Measurements from ENCODE around the gene NEUROD6. TPM values are rescaled to one million over a fixed set of nuclear protein-coding genes. Genes with fewer than 3 reads are reported as not detected.

Gene NEUROD6
- total RNA-seq, 6 donors from 2014 or later: not detected

DNA sequence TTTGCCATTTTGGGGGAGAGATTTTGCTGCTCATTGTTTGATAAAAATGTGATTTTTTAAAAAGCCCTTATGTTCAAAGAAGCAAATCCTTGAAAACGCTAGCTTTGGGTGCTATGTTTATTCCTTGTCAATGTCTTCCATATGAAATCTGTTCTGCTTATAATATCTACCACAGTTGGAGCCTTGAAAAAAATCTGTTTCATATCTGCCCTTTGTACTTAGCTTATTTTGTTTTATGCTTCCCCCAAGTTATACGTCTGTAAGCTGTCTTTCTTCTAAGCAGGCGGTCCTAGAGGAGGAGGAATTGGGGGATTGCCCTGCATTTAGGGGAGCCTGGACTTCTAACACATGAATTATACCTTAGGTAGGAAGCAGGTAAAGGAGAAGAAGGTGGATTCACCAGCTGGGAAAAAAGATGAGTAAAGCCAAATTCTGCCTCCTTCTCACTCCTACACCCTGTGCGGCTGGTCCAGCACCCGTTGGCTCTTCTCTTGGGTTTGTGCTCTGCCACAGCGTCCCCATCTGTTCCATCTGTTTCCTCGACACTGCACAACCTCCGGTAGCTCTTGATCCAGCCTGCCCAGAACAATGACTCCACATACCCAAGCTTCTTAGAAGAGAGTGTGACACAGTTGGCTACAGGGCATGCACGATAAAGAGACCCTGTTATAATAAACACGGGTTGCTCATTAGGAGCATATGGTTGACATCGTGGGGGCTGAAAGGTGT is 31.9 kb upstream of the NEUROD6 start:
- Histone ChIP-seq H3K36me3 (no peaks in the 10 kb centered on the region), H3K9me3 (no peaks in the 10 kb centered on the region), H3K4me3 (no peak overlapping the region), H3K4me1 (no peaks in the 10 kb centered on the region), H3K27me3 (no peaks in the 10 kb centered on the region), H3K27ac (no peak overlapping the region)
- TF ChIP-seq POLR2A (IDR thresholded peaks at IDR 0.05) (no peak), POLR2AphosphoS5 (IDR thresholded peaks at IDR 0.05) (no peak), EP300 (IDR thresholded peaks at IDR 0.05) (no peak)
- TF ChIP-seq, protein P1, sequence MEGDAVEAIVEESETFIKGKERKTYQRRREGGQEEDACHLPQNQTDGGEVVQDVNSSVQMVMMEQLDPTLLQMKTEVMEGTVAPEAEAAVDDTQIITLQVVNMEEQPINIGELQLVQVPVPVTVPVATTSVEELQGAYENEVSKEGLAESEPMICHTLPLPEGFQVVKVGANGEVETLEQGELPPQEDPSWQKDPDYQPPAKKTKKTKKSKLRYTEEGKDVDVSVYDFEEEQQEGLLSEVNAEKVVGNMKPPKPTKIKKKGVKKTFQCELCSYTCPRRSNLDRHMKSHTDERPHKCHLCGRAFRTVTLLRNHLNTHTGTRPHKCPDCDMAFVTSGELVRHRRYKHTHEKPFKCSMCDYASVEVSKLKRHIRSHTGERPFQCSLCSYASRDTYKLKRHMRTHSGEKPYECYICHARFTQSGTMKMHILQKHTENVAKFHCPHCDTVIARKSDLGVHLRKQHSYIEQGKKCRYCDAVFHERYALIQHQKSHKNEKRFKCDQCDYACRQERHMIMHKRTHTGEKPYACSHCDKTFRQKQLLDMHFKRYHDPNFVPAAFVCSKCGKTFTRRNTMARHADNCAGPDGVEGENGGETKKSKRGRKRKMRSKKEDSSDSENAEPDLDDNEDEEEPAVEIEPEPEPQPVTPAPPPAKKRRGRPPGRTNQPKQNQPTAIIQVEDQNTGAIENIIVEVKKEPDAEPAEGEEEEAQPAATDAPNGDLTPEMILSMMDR (IDR thresholded peaks at IDR 0.05): no peak
- DNase-seq: no peak
- WGBS, 2 donors: 70 to 78% methylated on average over 11 of the region's 11 CpGs
- no peak for ATAC-seq (ENCODE audit: low FRiP score in 2 of 2)

DNA sequence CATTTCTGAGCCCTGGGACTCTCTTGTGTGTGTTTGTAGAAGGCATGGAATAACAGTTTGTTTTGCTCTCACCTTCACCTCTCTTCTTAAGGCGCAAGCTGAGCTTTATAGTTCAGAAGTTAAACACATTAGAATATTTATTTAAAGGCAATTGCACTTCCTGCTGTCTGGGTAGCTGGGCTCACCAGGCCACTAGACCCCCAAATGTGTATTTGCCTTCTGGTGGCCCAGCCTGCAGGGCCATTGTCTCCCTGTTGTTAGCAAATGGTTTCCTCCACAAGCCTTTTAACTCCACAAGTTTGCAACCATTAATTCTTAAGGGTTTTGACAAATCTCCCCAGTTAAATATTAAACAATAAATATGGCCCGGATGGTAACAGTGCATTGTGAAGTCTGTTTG is 31.1 kb upstream of the NEUROD6 start:
- H3K36me3 ChIP-seq: no peaks in the 10 kb centered on the region
- ATAC-seq (ENCODE audit: low FRiP score in 2 of 2): no peak
- no peaks in the 10 kb centered on the region for H3K9me3 ChIP-seq
- no peaks in the 10 kb centered on the region for H3K27me3 ChIP-seq
- no peak for DNase-seq
- H3K4me1 ChIP-seq: no peaks in the 10 kb centered on the region
- 44 to 47% methylated on average over 2 of the region's 2 CpGs for WGBS, 2 donors
- no peak for TF ChIP-seq POLR2A (IDR thresholded peaks at IDR 0.05)
- no peak overlapping the region for H3K27ac ChIP-seq
- H3K4me3 ChIP-seq: no peak overlapping the region

- no peak for TF ChIP-seq EP300 (IDR thresholded peaks at IDR 0.05)
- H3K27ac ChIP-seq: no peak overlapping the region
- H3K36me3 ChIP-seq: no peaks in the 10 kb centered on the region
- no peak for DNase-seq
- no peak overlapping the region for H3K4me3 ChIP-seq
- no peaks in the 10 kb centered on the region for H3K27me3 ChIP-seq
- H3K9me3 ChIP-seq: no peaks in the 10 kb centered on the region
- ATAC-seq (ENCODE audit: low FRiP score in 2 of 2): no peak
- 41 to 51% methylated on average over 3 of the region's 3 CpGs for WGBS, 2 donors
- no peaks in the 10 kb centered on the region for H3K4me1 ChIP-seq
These were observed 30.1 kb upstream of the NEUROD6 start for GRCh38 chr7:31370609-31371008.

- DNase-seq (peak in 1 of 2 donors; percentile 25), ATAC-seq (ENCODE audit: low FRiP score in 2 of 2) (no peak)
- H3K9me3 ChIP-seq: no peaks in the 10 kb centered on the region
- TF ChIP-seq, protein P1 (IDR thresholded peaks at IDR 0.05): no peak
- no peak for TF ChIP-seq POLR2AphosphoS5 (IDR thresholded peaks at IDR 0.05)
- no peak for TF ChIP-seq POLR2A (IDR thresholded peaks at IDR 0.05)
- no peak for TF ChIP-seq EP300 (IDR thresholded peaks at IDR 0.05)
- WGBS, 2 donors: 66 to 68% methylated on average over 10 of the region's 10 CpGs
- H3K4me1 ChIP-seq: no peaks in the 10 kb centered on the region
- H3K4me3 ChIP-seq: no peak overlapping the region
- H3K27ac ChIP-seq: no peak overlapping the region
- no peaks in the 10 kb centered on the region for H3K27me3 ChIP-seq
- H3K36me3 ChIP-seq: no peaks in the 10 kb centered on the region
These were observed 28.1 kb upstream of the NEUROD6 start for GRCh38 chr7:31368620-31369019.

- Histone ChIP-seq H3K9me3 (no peaks in the 10 kb centered on the region), H3K27ac (no peak overlapping the region), H3K4me1 (no peaks in the 10 kb centered on the region), H3K27me3 (no peaks in the 10 kb centered on the region), H3K4me3 (no peak overlapping the region), H3K36me3 (no peaks in the 10 kb centered on the region)
- ATAC-seq (ENCODE audit: low FRiP score in 2 of 2): no peak
- TF ChIP-seq EP300 (IDR thresholded peaks at IDR 0.05) (no peak), POLR2AphosphoS5 (IDR thresholded peaks at IDR 0.05) (no peak), POLR2A (IDR thresholded peaks at IDR 0.05) (no peak)
- TF ChIP-seq, protein P1 (IDR thresholded peaks at IDR 0.05): no peak
- WGBS, 2 donors: 72 to 87% methylated on average over 3 of the region's 3 CpGs
- no peak for DNase-seq
These were observed 23.0 kb upstream of the NEUROD6 start for GRCh38 chr7:31363496-31363895.

DNA sequence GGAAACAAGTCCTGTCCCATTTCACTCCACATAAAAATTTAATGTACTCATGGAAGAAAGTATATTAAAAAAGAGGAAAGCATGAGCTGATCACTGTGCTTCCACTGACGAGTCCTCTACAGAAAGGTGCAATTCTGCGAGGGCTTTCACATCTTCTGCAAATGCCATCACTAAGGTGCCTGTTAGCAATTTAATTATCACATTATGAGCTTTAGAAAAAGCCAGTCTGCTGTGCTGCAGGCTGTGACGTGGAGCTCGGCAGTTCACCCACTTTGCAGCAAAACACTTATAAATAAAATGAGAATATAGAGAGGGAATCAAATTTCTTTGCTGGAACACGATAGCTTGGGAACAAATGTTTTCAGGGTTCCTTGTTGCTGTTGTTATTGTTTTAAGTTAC is 22.5 kb upstream of the NEUROD6 start:
- no peak for DNase-seq
- Histone ChIP-seq H3K9me3 (no peaks in the 10 kb centered on the region), H3K36me3 (no peaks in the 10 kb centered on the region), H3K27ac (no peak overlapping the region), H3K4me3 (no peak overlapping the region), H3K4me1 (no peaks in the 10 kb centered on the region), H3K27me3 (no peaks in the 10 kb centered on the region)
- WGBS, 2 donors: 69 to 76% methylated on average over 5 of the region's 5 CpGs
- TF ChIP-seq, protein P1 (IDR thresholded peaks at IDR 0.05): no peak
- TF ChIP-seq POLR2A (IDR thresholded peaks at IDR 0.05): no peak
- TF ChIP-seq EP300 (IDR thresholded peaks at IDR 0.05): no peak
- TF ChIP-seq POLR2AphosphoS5 (IDR thresholded peaks at IDR 0.05): no peak
- no peak for ATAC-seq (ENCODE audit: low FRiP score in 2 of 2)
